NCI-H526 (cell line): Measurements from ENCODE around the gene PLCG2.
"Not testable (repeated sequence)": the region's sequence is repeated elsewhere in the genome, so short reads cannot be mapped to it uniquely, and the experiment has no call there.

ENCODE experiments used
- DNase-seq, 2 experiments: peaks; one replicate each; lab custom pipeline; 2025; lab: John Stamatoyannopoulos, UW

PLCG2 gene

DNA sequence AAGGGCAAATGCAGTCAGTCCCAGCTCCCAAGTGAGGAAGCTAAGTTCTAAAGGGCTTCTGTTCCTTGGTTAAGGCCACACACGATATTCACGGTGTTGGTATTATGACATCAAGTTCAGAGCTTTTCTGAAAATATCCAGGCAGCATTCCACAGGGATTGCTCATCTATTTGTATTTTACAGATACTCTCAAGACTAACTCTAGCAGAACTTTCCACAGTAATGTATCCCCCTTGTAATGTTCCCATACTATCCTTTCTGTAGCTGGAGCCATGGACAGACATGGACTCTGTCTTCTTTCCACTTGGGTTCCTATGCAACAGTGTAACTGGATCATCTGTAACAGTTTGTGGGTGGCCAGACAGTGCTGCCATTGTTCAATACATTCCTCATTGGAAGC, 218.6 kb downstream of the PLCG2 start:
- no peak for DNase-seq

DNA sequence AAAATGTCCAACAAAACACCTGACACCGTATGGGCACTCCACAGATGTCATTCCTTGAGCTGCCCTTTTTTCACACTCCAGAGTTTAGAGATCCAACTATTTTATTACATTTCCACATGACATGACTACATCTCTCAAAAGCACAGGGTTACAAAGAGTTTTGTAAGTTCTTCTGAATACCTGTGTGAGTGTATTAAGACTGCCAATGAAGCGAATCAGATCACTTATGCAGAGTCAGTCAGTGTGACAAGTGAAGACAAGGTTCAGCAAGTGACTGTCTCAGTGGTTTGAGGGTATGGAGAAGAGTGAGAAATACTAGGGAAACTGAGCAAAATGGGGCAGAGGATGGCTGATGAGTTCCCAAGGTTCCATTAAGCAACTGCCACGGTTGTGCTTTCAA, 223.7 kb downstream of the PLCG2 start:
- no peak for DNase-seq

DNA sequence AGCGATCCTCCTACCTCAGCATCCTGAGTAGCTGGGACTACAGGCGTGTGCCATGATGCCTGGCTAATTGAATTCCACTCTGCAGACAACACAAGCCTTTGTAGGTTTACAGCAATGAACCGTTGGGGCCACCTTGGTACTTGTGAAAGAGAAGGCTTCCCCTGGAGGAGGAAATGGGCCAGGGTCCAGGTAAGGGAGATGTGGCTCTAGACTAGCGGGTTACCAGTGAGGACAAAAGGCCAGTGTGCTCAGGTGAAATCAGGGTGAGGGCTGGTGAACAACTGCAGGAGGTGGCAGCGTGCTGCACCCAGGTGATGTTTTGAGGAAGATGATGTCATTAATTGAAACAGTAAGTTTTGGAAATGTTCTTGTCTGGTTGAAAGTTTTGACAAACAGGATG, 225.5 kb downstream of the PLCG2 start:
- DNase-seq = no peak

DNA sequence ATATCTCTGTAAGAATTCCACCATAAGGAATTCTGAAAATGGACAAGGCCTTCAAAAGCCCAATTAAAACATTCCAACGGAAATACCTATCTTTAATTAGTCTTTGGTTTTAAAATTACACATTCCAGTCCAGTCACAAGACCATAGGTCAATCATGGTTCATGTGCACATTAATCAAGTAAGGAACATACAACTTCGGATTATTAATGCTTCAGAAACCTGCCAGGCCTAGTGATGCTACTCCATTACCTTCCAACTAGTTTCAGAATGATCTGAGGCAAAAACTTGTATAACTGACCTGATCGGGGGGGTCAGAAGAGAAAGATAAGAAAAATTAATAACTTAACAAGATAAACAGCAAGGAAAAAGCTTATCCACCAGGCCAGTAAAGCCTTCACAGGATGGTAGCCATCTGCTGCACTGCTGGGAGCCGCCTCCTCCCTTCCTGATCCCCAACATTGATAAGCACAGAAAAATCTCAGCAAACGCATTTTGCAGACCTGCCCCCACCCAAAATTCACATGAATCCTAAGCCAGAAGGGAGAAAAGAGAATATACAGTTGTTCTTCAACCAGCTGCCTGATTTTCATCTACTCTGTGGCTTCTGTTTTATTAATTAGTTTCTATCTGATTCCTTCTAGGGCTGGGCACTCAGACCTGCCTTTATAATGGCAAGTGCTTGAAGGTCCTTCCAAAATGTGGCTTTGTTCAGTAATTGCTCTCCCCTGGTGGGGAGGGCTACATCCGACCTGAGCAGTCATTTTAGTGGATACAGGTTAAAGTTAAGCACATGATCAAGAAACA, 226.1 kb downstream of the PLCG2 start:
- no peak for DNase-seq

DNA sequence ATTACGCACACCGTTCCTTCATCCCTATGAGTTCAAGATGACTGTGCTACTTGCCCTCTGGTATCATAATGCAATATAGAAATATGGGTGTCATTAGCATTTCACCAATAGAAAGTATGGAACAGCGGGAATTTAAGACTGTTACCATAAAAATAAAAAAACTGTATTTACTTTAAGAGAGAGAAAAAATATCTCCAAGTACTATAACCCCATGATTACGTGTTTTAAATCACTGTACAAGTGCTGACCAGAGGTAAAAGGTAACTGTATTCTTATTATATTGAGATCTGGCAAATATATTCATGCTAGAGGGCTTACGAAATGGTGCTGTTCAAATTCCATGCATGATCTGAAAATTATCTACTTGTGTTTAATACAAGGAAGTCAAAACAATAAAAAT, 226.9 kb downstream of the PLCG2 start:
- DNase-seq = no peak

DNA sequence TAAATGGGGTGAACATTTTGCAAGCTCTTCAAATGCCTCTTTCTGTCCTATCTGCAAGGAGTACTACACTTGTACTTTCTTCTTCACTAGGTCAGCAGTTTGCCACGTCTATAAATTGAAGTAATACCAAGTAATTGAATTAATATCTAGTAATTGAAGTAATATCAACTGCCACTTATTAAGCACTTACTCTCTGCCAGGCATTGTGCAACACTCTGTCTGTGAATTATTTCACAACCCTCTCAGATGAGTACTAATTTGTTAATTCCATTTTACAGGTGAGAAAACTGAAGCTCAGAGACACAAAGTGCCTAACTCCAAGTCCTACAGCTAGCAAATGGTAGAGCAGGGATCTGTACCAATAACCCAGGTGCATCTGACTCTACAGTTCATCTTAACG, 228.1 kb downstream of the PLCG2 start:
- no peak for DNase-seq

DNA sequence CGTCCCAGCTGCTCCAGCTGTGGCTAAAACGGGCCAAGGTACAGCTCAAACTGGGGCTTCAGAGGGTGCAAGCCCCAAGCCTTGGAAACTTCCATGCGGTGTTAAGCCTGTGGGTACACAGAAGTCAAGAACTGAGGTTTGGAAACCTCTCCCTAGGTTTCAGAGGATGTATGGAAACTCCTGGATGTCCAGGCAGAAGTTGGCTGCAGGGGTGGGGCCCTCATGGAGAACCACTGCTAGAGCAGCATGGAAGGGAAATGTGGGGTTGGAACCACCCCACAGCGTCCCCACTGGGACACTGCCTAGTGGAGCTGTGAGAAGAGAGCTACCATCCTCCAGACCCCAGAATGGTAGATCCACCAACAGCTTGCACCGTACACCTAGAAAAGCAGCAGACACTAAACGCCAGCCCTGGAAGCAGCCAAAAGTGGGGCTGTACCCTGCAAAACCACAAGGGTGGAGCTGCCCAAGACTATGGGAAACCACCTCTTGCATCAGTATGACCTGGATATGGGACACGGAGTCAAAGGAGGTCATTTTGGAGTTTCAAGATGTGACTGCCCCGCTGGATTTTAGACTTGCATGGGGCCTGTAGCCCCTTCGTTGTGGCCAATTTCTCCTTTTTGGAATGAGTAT, 230.0 kb downstream of the PLCG2 start:
- DNase-seq = no peak

DNA sequence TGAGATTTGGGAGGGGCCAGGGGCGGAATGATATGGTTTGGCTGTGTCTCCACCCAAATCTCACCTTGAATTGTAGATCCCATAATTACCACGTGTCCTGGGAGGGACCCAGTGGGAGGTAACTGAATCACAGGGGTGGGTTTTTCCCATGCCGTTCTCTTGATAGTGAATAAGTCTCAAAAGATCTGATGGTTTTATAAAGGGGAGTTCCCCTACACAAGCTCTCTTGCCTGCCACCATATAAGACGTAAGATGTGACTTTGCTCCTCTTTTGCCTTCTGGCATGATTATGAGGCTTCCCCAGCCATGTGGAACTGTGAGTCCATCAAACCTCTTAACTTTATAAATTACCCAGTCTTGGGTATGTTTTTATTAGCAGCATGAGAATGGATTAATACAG, 230.7 kb downstream of the PLCG2 start:
- DNase-seq = not testable (repeated sequence)

DNA sequence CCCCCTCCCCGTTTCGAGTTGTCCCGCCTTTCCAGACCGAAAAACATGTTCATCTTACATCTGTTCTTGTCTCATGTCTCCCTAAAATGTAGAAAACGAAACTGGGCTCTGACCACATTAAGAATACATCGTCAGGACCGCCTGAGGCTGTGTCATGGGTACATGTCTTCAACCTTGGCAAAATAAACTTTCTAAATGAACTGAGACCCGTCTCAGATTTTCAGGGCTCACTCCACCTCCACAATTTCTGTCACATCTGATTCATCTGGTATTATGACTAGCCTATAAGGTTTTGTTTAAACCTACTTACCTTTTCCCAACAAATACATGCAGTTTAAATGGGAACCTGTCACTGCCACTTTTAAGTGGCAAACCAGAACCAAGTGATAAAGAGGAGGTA, 231.6 kb downstream of the PLCG2 start:
- DNase-seq = no peak

DNA sequence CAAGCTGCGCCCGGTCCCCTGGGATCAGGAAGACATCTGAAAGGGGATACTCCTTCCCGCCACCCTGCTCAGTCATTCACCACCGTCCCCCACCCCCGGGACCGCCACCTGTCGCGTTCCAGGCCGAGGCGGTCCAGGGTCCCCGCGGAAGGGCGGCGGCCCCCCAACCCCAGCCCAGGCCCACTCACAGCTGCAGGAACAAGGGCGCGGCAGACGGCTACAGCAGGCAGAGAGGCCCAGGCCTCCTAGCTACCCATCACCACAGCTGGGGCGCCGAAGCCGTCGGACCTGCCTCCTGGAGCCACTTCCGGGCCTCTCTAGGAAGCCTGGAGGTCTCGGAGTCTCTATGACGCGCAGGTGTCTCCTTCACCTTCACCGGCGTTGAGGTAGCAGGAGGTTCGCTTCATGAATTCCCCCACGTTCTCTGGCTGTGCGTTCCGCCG, 232.1 kb downstream of the PLCG2 start, which contains the start of gene SDR42E1:
TSS of gene SDR42E1 (minus strand) at position 272 of the 443 bp plus-strand sequence. CDS start 10,612 bp downstream, outside the sequence.
- DNase-seq = peak; percentile 68 to 89
